Measurements from ENCODE around the gene IL22RA1. TPM values are rescaled to one million over a fixed set of nuclear protein-coding genes. Genes with fewer than 3 reads are reported as not detected.

The IL22RA1 gene
- polyA plus RNA-seq, 2 of the 4 experiments (the other 2 are of a cell fraction) = 1.5 to 1.7 TPM

DNA sequence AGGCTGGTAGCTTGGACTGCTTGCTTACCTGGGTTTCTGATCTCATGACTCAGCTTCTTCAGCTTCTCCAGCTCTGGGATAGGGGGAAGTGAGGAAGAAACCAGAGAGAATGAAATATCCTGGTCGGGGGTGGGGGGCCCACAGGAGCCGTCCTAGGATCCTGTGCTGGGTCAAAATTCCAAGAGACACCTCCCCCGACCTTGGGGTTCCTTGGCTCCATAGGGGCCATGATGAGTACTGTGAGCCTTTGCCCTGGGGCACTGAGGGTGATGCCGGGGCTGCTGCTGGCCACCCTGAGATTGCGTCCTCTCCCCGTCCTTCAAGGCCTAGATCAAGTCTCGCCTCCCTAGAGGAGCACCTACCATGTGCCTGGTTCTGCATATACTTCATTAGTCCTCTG is 71.0 kb downstream of the IL22RA1 start:
- Histone ChIP-seq H3K27ac (peak overlapping the region in 1 of 2 experiments; percentile 54; a peak in 3 of 6 replicates), H3K4me2 (no peak overlapping the region), H3K4me1 (peaks cover 8% of the 10 kb centered on the region; the same call in 2 of the 3 replicates), H3K4me3 (no peak overlapping the region), H3K9me3 (no peaks in the 10 kb centered on the region)
- DNase-seq (ENCODE audit: low read depth in 1 of 2, low spot score in 1 of 2) (no peak), FAIRE-seq (no peak), ATAC-seq (no peak)
- 59% methylated on average over 4 of the region's 7 CpGs for WGBS (ENCODE audit: missing lambda C conversion rate)
- TF ChIP-seq, protein P1, sequence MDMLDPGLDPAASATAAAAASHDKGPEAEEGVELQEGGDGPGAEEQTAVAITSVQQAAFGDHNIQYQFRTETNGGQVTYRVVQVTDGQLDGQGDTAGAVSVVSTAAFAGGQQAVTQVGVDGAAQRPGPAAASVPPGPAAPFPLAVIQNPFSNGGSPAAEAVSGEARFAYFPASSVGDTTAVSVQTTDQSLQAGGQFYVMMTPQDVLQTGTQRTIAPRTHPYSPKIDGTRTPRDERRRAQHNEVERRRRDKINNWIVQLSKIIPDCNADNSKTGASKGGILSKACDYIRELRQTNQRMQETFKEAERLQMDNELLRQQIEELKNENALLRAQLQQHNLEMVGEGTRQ (IDR thresholded peaks at IDR 0.05) = no peak
- TF ChIP-seq RARB (CRISPR knock-in tag; IDR thresholded peaks at IDR 0.05) = no peak
- TF ChIP-seq, protein P2, sequence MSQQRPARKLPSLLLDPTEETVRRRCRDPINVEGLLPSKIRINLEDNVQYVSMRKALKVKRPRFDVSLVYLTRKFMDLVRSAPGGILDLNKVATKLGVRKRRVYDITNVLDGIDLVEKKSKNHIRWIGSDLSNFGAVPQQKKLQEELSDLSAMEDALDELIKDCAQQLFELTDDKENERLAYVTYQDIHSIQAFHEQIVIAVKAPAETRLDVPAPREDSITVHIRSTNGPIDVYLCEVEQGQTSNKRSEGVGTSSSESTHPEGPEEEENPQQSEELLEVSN (IDR thresholded peaks at IDR 0.05; ENCODE audit: borderline replicate concordance, low read depth) = no peak
- TF ChIP-seq, protein P3, sequence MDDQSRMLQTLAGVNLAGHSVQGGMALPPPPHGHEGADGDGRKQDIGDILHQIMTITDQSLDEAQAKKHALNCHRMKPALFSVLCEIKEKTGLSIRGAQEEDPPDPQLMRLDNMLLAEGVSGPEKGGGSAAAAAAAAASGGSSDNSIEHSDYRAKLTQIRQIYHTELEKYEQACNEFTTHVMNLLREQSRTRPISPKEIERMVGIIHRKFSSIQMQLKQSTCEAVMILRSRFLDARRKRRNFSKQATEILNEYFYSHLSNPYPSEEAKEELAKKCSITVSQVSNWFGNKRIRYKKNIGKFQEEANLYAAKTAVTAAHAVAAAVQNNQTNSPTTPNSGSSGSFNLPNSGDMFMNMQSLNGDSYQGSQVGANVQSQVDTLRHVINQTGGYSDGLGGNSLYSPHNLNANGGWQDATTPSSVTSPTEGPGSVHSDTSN (IDR thresholded peaks at IDR 0.05) = no peak
- ChIA-PET POLR2A (interaction anchor here (1.1 kb wide), 1 partner anchor 78 kb away, joined by 3 read pairs; no protein-coding TSS in a partner anchor), CTCF (interaction anchor here (0.9 to 6.3 kb wide), 21 partner anchors 8 to 320 kb away, joined by 3 to 30 read pairs (median 6); partner anchors contain the start of gene MYOM3)

DNA sequence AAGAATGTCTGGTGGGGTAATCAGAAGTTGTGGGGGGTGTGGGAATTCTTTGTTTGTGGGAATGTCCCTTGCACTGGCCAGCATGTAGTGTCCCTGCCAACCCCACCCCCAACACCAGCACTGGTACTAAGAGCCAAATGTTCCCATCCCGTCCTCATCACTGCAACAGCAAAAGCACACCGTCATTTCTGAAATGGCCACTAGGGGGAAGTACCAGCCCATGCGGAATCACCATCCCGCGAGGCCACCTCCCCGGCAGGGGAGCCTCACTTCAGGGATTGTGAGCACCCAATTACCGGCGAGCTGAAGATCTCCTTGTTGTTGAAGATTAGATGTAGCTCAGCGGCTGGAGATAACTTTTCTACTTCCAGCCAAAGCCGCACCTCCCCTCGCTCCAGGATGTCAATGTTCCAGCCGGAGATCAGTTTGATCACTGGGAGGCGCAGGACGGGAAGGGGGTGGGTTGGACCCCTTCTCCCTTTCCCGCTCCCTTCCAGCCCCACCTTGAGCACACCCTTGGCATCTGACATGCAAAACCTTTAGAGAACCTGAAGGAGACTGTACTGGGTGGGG is 72.0 kb downstream of the IL22RA1 start:
- ATAC-seq (peak; percentile 95 to 97), DNase-seq (ENCODE audit: low read depth in 1 of 2, low spot score in 1 of 2) (peak; percentile 79 to 86), FAIRE-seq (no peak)
- Histone ChIP-seq H3K4me3 (no peak overlapping the region), H3K4me1 (peaks cover 8% of the 10 kb centered on the region; the same call in 2 of the 3 replicates), H3K27ac (peak overlapping the region; percentile 43 to 54; a peak in 3 of 6 replicates), H3K9me3 (no peaks in the 10 kb centered on the region), H3K4me2 (peak overlapping the region; percentile 32; the same call in 2 of the 3 replicates)
- TF ChIP-seq, protein P4, sequence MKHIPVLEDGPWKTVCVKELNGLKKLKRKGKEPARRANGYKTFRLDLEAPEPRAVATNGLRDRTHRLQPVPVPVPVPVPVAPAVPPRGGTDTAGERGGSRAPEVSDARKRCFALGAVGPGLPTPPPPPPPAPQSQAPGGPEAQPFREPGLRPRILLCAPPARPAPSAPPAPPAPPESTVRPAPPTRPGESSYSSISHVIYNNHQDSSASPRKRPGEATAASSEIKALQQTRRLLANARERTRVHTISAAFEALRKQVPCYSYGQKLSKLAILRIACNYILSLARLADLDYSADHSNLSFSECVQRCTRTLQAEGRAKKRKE (CRISPR knock-in tag; IDR thresholded peaks at IDR 0.05; ENCODE audit: low read depth) = no peak
- TF ChIP-seq MYC (IDR thresholded peaks at IDR 0.05; ENCODE audit: borderline replicate concordance, low read length) (no peak), ESRRA (IDR thresholded peaks at IDR 0.05; ENCODE audit: borderline replicate concordance, low read length) (no peak), RAD21 (conservative IDR thresholded peaks at IDR 0.05 in 1 of 2, IDR thresholded peaks at IDR 0.05 in 1 of 2) (peak; percentile 83 to 84), SMC3 (IDR thresholded peaks at IDR 0.05) (peak; percentile 75), SREBF2 (IDR thresholded peaks at IDR 0.05) (no peak), RARB (CRISPR knock-in tag; IDR thresholded peaks at IDR 0.05) (no peak), HOXB5 (CRISPR knock-in tag; IDR thresholded peaks at IDR 0.05) (no peak)
- TF ChIP-seq, protein P5, sequence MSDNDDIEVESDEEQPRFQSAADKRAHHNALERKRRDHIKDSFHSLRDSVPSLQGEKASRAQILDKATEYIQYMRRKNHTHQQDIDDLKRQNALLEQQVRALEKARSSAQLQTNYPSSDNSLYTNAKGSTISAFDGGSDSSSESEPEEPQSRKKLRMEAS (IDR thresholded peaks at IDR 0.05) = peak; percentile 57
- TF ChIP-seq, protein P6, sequence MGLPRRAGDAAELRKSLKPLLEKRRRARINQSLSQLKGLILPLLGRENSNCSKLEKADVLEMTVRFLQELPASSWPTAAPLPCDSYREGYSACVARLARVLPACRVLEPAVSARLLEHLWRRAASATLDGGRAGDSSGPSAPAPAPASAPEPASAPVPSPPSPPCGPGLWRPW (IDR thresholded peaks at IDR 0.05) = no peak
- TF ChIP-seq, protein P7, sequence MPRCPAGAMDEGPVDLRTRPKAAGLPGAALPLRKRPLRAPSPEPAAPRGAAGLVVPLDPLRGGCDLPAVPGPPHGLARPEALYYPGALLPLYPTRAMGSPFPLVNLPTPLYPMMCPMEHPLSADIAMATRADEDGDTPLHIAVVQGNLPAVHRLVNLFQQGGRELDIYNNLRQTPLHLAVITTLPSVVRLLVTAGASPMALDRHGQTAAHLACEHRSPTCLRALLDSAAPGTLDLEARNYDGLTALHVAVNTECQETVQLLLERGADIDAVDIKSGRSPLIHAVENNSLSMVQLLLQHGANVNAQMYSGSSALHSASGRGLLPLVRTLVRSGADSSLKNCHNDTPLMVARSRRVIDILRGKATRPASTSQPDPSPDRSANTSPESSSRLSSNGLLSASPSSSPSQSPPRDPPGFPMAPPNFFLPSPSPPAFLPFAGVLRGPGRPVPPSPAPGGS (IDR thresholded peaks at IDR 0.05) = no peak
- TF ChIP-seq, protein P8, sequence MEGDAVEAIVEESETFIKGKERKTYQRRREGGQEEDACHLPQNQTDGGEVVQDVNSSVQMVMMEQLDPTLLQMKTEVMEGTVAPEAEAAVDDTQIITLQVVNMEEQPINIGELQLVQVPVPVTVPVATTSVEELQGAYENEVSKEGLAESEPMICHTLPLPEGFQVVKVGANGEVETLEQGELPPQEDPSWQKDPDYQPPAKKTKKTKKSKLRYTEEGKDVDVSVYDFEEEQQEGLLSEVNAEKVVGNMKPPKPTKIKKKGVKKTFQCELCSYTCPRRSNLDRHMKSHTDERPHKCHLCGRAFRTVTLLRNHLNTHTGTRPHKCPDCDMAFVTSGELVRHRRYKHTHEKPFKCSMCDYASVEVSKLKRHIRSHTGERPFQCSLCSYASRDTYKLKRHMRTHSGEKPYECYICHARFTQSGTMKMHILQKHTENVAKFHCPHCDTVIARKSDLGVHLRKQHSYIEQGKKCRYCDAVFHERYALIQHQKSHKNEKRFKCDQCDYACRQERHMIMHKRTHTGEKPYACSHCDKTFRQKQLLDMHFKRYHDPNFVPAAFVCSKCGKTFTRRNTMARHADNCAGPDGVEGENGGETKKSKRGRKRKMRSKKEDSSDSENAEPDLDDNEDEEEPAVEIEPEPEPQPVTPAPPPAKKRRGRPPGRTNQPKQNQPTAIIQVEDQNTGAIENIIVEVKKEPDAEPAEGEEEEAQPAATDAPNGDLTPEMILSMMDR (IDR thresholded peaks at IDR 0.05) = peak; percentile 73
- ChIA-PET POLR2A (interaction anchor here (1.1 kb wide), 1 partner anchor 80 kb away, joined by 3 read pairs; no protein-coding TSS in a partner anchor), CTCF (interaction anchor here (0.6 to 6.3 kb wide), 31 partner anchors 9 to 321 kb away, joined by 3 to 30 read pairs (median 5); partner anchors contain the start of gene MYOM3)
- 58% methylated on average over 10 of the region's 15 CpGs for WGBS (ENCODE audit: missing lambda C conversion rate)

Data from A549 (cell line).